HL-60 (cell line): ENCODE data around the gene GRB10.

Source experiments
- DNase-seq, 2 experiments: peaks; one replicate each; pipeline ENCODE4 v3.0.0-alpha.2; 2010 to 2020; ENCODE audit warnings: low read depth in 1 of 2, low spot score in 1 of 2
- H3K27ac ChIP-seq: fragments of 250-450 bp; sonication (Bioruptor Pico); replicated peaks from 2 replicates; pipeline ENCODE4 v1.5.1; 2020; ENCODE audit warnings: mild to moderate bottlenecking, moderate library complexity
- H3K27me3 ChIP-seq: fragments of 250-450 bp; sonication (Bioruptor Pico); 2 replicates; pipeline ENCODE4 v1.5.1; 2021; ENCODE audit warnings: mild to moderate bottlenecking, moderate library complexity; ENCODE audit not compliant: insufficient read depth, poor library complexity, severe bottlenecking
- H3K4me3 ChIP-seq: replicated peaks from 2 replicates; pipeline ENCODE4 v1.5.1; 2011; ENCODE audit warnings: mild to moderate bottlenecking, control low read depth, low read length; ENCODE audit not compliant: insufficient read depth
- GABPA ChIP-seq: IDR thresholded peaks from 2 replicates; pipeline ENCODE4 v1.6.1; 2012; ENCODE audit warnings: low read depth
- POLR2AphosphoS5 ChIP-seq: IDR thresholded peaks from 2 replicates; pipeline ENCODE4 v1.6.1; 2012; ENCODE audit warnings: low read depth
- SPI1 ChIP-seq: IDR thresholded peaks from 2 replicates; pipeline ENCODE4 v1.6.1; 2012; ENCODE audit warnings: low read depth, mild to moderate bottlenecking, borderline replicate concordance
- TF ChIP-seq, protein P1 (sequence below): IDR thresholded peaks from 2 replicates; pipeline ENCODE4 v1.6.1; 2012; ENCODE audit warnings: low read depth; ENCODE audit not compliant: insufficient replicate concordance
- TF ChIP-seq, protein P2 (sequence below): IDR thresholded peaks from one replicate; pipeline ENCODE4 v1.5.1; 2011; ENCODE audit warnings: low read length, control low read depth, inconsistent platforms; ENCODE audit not compliant: insufficient read depth

Gene GRB10

DNA sequence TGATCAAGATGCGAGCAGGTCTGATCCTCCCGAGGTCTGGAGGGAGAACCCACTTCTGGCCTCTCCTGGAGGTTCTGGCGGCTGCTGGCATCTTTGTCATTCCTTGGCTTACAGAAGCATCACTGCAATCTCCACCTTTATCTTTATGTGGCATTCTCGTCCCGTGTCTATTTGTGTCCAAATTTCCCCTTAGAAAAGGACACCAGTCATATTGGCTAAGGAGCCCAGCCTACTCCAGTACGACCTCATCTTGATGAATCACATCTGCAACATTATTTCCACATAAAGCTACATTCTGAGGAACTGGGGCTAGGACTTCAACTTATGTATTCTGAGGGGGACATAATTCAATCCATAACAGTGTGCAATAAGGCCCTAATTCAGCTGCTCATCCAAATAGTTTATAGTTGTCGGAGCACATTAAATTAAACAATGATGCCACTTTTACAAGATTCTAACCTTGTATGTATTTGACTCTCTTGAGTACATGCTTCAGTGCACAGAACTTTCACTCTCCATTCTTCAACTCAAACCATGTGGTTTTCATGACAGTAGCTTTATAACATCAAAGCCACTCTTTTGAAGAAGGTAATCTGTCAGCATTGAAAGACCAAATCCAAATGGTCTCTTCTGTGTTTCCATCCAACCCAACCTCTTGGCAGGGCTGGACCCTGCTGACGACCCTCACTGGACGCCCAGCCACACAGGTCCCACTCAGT lies 131.3 kb downstream of the GRB10 start:
- TF ChIP-seq SPI1 (no peak), GABPA (no peak), POLR2AphosphoS5 (no peak)
- TF ChIP-seq, protein P1, sequence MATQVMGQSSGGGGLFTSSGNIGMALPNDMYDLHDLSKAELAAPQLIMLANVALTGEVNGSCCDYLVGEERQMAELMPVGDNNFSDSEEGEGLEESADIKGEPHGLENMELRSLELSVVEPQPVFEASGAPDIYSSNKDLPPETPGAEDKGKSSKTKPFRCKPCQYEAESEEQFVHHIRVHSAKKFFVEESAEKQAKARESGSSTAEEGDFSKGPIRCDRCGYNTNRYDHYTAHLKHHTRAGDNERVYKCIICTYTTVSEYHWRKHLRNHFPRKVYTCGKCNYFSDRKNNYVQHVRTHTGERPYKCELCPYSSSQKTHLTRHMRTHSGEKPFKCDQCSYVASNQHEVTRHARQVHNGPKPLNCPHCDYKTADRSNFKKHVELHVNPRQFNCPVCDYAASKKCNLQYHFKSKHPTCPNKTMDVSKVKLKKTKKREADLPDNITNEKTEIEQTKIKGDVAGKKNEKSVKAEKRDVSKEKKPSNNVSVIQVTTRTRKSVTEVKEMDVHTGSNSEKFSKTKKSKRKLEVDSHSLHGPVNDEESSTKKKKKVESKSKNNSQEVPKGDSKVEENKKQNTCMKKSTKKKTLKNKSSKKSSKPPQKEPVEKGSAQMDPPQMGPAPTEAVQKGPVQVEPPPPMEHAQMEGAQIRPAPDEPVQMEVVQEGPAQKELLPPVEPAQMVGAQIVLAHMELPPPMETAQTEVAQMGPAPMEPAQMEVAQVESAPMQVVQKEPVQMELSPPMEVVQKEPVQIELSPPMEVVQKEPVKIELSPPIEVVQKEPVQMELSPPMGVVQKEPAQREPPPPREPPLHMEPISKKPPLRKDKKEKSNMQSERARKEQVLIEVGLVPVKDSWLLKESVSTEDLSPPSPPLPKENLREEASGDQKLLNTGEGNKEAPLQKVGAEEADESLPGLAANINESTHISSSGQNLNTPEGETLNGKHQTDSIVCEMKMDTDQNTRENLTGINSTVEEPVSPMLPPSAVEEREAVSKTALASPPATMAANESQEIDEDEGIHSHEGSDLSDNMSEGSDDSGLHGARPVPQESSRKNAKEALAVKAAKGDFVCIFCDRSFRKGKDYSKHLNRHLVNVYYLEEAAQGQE: no peak
- TF ChIP-seq, protein P2, sequence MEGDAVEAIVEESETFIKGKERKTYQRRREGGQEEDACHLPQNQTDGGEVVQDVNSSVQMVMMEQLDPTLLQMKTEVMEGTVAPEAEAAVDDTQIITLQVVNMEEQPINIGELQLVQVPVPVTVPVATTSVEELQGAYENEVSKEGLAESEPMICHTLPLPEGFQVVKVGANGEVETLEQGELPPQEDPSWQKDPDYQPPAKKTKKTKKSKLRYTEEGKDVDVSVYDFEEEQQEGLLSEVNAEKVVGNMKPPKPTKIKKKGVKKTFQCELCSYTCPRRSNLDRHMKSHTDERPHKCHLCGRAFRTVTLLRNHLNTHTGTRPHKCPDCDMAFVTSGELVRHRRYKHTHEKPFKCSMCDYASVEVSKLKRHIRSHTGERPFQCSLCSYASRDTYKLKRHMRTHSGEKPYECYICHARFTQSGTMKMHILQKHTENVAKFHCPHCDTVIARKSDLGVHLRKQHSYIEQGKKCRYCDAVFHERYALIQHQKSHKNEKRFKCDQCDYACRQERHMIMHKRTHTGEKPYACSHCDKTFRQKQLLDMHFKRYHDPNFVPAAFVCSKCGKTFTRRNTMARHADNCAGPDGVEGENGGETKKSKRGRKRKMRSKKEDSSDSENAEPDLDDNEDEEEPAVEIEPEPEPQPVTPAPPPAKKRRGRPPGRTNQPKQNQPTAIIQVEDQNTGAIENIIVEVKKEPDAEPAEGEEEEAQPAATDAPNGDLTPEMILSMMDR: no peak
- no peak for DNase-seq
- no peak overlapping the region for H3K4me3 ChIP-seq
- H3K27me3 ChIP-seq: no peaks in the 10 kb centered on the region
- H3K27ac ChIP-seq: no peak overlapping the region

DNA sequence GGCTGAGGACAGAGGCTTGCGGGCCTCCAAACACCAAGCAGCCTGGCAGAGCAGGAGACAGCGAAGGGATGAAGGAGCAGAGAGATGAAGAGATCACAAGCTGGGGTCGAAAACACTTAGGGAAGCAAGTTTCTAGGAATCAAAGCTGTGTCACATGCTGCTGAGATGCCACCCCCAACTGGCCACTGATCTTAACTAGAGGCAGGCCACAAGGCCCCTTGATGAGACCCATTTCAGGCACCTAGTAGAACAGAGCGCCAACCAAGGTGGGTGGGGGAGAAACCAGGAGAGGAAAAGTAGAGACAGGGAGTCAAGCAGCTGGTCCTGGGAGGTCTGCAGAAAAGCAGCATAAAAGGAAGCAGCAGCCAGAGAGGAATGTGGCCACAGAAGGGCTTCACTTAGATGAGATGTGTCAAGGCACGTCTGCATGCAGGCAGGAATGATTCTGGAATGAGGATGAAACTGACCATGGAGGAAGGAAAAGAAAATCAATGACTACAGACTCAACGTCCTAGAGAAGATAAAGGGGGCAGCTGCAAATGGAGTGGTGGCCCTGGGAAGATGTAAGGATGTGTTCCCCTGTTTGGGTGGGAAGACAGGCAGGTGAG lies 132.5 kb downstream of the GRB10 start:
- Histone ChIP-seq H3K27me3 (no peaks in the 10 kb centered on the region), H3K27ac (no peak overlapping the region), H3K4me3 (no peak overlapping the region)
- DNase-seq: no peak
- TF ChIP-seq, protein P2: no peak
- no peak for TF ChIP-seq GABPA
- no peak for TF ChIP-seq POLR2AphosphoS5
- no peak for TF ChIP-seq SPI1
- TF ChIP-seq, protein P1: no peak

DNA sequence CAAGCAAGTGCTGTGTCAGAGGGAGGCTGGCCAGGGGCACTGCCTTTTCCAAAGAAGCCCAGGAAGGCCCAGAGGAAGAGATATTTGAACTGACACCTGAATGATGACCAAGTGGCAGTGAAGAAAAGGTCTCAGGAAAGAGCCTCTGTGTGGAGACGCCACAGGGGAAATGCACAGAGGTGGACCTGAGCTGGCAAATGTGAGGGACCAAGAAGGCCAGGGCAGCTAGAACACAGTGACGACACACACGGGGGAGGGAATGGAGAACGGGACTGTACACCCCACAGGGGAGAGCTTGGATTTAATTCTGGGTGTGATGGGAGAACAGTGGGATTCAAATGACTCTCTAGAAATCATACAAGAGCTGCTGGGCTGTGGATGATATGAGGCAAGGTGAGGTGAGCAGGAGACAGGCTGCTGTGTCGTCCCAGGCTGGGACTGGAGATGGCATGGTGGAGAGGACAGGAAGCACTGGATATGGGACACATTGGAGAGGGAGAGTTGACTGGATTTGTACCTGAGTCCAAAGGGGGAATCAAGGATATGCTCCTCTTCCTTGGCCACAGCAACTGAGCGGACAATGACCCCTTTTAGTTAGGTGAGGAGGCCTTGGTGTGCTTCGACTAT lies 133.3 kb downstream of the GRB10 start:
- DNase-seq: no peak
- Histone ChIP-seq H3K27ac (no peak overlapping the region), H3K4me3 (no peak overlapping the region), H3K27me3 (no peaks in the 10 kb centered on the region)
- TF ChIP-seq, protein P1: no peak
- TF ChIP-seq POLR2AphosphoS5 (no peak), GABPA (no peak), SPI1 (no peak)
- TF ChIP-seq, protein P2: no peak
